C4-2B (cell line): ENCODE measurements around the gene HBQ1.

Source experiments
- ZFX ChIP-seq: fragments of 450-650 bp; IDR thresholded peaks from 2 replicates; pipeline ENCODE4 v1.6.1; 2017
- TF ChIP-seq, protein P1 (sequence below): fragments of 450-650 bp; conservative IDR thresholded peaks from 2 replicates; pipeline ENCODE4 v1.5.1; 2017; ENCODE audit warnings: mild to moderate bottlenecking

DNA sequence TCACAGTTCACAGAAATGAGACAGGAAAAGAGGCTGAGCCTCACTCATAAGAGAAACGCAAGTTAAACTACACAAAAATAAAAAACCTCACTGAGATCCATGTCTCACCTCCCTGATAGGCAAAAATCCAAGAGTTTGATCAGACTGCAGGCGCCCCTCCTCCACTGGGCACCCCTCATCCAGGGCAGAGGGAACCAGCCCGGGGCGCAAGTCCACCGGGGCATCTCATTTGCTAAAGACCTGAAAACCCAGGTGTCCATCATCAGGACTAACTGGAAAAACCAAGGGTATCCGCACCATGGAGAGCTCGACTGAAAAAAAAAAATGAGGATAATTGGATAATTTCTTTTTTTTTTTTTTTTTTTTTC, 25.2 kb upstream of the HBQ1 start:
- TF ChIP-seq, protein P1, sequence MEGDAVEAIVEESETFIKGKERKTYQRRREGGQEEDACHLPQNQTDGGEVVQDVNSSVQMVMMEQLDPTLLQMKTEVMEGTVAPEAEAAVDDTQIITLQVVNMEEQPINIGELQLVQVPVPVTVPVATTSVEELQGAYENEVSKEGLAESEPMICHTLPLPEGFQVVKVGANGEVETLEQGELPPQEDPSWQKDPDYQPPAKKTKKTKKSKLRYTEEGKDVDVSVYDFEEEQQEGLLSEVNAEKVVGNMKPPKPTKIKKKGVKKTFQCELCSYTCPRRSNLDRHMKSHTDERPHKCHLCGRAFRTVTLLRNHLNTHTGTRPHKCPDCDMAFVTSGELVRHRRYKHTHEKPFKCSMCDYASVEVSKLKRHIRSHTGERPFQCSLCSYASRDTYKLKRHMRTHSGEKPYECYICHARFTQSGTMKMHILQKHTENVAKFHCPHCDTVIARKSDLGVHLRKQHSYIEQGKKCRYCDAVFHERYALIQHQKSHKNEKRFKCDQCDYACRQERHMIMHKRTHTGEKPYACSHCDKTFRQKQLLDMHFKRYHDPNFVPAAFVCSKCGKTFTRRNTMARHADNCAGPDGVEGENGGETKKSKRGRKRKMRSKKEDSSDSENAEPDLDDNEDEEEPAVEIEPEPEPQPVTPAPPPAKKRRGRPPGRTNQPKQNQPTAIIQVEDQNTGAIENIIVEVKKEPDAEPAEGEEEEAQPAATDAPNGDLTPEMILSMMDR = no peak
- TF ChIP-seq ZFX = no peak
